Measurements from ENCODE around the gene GAPDHS.

GAPDHS gene

GRCh38 chr19:35524181-35524837 lies 8.9 kb upstream of the GAPDHS start:
- Mint-ChIP-seq H3K27ac (no peak overlapping the region), H3K4me3 (no peak overlapping the region), H3K9me3 (no peaks in the 10 kb centered on the region), H3K4me1 (no peaks in the 10 kb centered on the region), H3K27me3 (ENCODE audit: low read depth) (peaks cover 37% of the 10 kb centered on the region), H3K36me3 (ENCODE audit: low read depth) (no peaks in the 10 kb centered on the region)
- TF ChIP-seq CTCF (IDR thresholded peaks at IDR 0.05; ENCODE audit: unreplicated experiment in 3 of 3) = no peak

- Mint-ChIP-seq H3K36me3 (ENCODE audit: low read depth) (no peaks in the 10 kb centered on the region), H3K27me3 (ENCODE audit: low read depth) (peaks cover 29% of the 10 kb centered on the region), H3K4me1 (no peaks in the 10 kb centered on the region), H3K4me3 (no peak overlapping the region), H3K27ac (no peak overlapping the region), H3K9me3 (no peaks in the 10 kb centered on the region)
- TF ChIP-seq CTCF (IDR thresholded peaks at IDR 0.05; ENCODE audit: unreplicated experiment in 3 of 3) = no peak
Observed at GRCh38 chr19:35525873-35526272, 7.4 kb upstream of the GAPDHS start.

GRCh38 chr19:35528218-35529038 lies 4.8 kb upstream of the GAPDHS start, which contains the start of gene SBSN:
TSS of gene SBSN (minus strand) at chr19:35528311. CDS start at chr19:35528281, 30 bp downstream.
- Mint-ChIP-seq H3K9me3 (no peaks in the 10 kb centered on the region), H3K27me3 (ENCODE audit: low read depth) (peaks cover 23% of the 10 kb centered on the region), H3K4me3 (no peak within 1 kb of the TSS), H3K36me3 (ENCODE audit: low read depth) (no peaks in the 10 kb centered on the region), H3K27ac (no peak within 1 kb of the TSS), H3K4me1 (no peaks in the 10 kb centered on the region)
- TF ChIP-seq CTCF (IDR thresholded peaks at IDR 0.05; ENCODE audit: unreplicated experiment in 3 of 3) = no peak

- H3K4me1 Mint-ChIP-seq = no peaks in the 10 kb centered on the region
- no peak overlapping the region for H3K4me3 Mint-ChIP-seq
- no peaks in the 10 kb centered on the region for H3K36me3 Mint-ChIP-seq (ENCODE audit: low read depth)
- TF ChIP-seq CTCF (IDR thresholded peaks at IDR 0.05; ENCODE audit: unreplicated experiment in 3 of 3) = no peak
- no peaks in the 10 kb centered on the region for H3K9me3 Mint-ChIP-seq
- H3K27ac Mint-ChIP-seq = no peak overlapping the region
- H3K27me3 Mint-ChIP-seq (ENCODE audit: low read depth) = peaks cover 21% of the 10 kb centered on the region
Observed at GRCh38 chr19:35529241-35530218, 3.7 kb upstream of the GAPDHS start.

- Mint-ChIP-seq H3K4me1 (no peaks in the 10 kb centered on the region), H3K36me3 (ENCODE audit: low read depth) (no peaks in the 10 kb centered on the region), H3K4me3 (no peak overlapping the region), H3K9me3 (no peaks in the 10 kb centered on the region), H3K27me3 (ENCODE audit: low read depth) (peaks cover 12% of the 10 kb centered on the region), H3K27ac (no peak overlapping the region)
- no peak for TF ChIP-seq CTCF (IDR thresholded peaks at IDR 0.05; ENCODE audit: unreplicated experiment in 3 of 3)
Observed at GRCh38 chr19:35531291-35531690, 2.0 kb upstream of the GAPDHS start.
